C4-2B (cell line): Measurements from ENCODE around the gene ABCC2.
"Not testable (repeated sequence)": the region's sequence is repeated elsewhere in the genome, so short reads cannot be mapped to it uniquely, and the experiment has no call there.

Experiments
- H3K27ac ChIP-seq: fragments of 450-650 bp; 2 replicates; pipeline ENCODE4 v1.5.1; 2017
- ZFX ChIP-seq: fragments of 450-650 bp; IDR thresholded peaks from 2 replicates; pipeline ENCODE4 v1.6.1; 2017
- TF ChIP-seq, protein P1 (sequence below): fragments of 450-650 bp; conservative IDR thresholded peaks from 2 replicates; pipeline ENCODE4 v1.5.1; 2017; ENCODE audit warnings: mild to moderate bottlenecking

The ABCC2 gene

DNA sequence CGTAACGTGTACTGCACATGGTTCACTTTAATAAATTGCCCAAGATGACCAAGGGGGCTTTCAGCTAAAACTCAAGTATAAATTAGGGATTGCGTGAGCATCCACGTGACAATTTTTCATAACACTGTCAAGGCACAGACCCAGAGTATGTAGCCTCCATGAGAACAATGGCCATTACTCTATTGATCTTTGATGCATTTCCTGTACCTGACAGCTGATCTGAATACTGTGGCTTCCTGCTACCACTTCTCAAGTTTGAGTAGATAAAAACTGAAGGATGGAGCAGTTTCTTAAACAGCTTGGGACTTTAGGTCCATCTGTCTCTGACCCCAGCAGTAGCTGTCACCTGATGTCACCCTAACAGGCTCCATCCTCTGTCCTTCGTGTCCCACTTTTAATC is 98.9 kb downstream of the ABCC2 start:
- H3K27ac ChIP-seq: no peak overlapping the region
- TF ChIP-seq, protein P1, sequence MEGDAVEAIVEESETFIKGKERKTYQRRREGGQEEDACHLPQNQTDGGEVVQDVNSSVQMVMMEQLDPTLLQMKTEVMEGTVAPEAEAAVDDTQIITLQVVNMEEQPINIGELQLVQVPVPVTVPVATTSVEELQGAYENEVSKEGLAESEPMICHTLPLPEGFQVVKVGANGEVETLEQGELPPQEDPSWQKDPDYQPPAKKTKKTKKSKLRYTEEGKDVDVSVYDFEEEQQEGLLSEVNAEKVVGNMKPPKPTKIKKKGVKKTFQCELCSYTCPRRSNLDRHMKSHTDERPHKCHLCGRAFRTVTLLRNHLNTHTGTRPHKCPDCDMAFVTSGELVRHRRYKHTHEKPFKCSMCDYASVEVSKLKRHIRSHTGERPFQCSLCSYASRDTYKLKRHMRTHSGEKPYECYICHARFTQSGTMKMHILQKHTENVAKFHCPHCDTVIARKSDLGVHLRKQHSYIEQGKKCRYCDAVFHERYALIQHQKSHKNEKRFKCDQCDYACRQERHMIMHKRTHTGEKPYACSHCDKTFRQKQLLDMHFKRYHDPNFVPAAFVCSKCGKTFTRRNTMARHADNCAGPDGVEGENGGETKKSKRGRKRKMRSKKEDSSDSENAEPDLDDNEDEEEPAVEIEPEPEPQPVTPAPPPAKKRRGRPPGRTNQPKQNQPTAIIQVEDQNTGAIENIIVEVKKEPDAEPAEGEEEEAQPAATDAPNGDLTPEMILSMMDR: no peak
- no peak for TF ChIP-seq ZFX

DNA sequence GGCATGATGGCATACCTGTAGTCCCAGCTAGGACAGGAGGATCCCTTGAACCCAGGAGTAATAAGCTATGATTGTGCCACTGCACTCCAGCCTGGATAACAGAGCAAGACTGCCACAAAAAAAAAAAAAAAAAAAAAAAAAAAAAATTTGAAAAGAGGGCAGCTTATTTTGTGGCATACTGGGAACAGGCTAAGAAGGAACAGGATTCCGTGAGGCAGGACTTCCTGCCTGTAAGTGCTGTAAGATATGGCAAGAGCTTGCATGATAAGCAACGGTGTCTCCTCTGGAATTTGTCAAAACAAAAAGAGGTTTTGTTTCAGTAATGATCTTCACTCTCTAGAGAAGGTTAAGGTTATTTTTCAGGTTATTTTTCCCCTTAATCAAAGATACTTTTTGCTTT is 101.1 kb downstream of the ABCC2 start:
- H3K27ac ChIP-seq: no peak overlapping the region
- TF ChIP-seq, protein P1: no peak
- TF ChIP-seq ZFX: no peak

DNA sequence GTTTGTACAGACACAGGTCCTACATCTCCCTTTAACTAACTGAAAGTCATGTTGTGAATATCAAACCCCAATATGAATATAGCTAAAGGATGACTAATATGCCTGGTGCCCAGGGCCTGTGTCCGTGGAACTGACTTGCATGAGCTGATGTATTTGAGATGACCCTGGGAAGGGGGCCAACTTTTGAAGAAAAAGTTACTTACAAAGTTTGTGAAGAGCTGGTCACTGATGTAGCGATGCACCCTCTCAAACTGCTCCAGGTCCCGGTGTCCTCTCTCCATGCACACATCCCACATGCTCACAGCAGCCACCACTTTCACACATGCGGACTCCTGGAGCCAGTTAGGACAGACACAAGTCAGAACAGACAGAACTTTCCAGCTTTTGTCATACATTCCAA is 106.2 kb downstream of the ABCC2 start:
- TF ChIP-seq, protein P1: no peak
- no peak for TF ChIP-seq ZFX
- no peak overlapping the region for H3K27ac ChIP-seq

DNA sequence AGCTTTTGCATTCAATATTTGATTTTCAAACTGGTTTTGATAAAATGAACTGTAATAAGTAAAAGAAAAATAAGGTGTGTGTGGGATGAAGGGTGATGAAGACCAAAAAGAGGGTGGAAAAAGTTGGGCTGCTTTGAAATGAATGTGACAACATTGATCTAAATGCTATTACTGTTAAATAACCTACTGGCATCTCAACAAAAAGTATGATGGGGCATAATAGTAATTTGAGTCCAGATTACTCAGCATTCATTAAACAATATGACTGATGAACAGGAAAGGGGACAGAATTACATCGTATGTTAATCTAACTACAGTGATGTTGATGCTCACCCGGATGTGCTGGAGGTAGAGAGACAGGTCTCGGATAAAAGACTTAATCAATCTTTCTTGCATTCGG is 112.2 kb downstream of the ABCC2 start:
- no peak overlapping the region for H3K27ac ChIP-seq
- no peak for TF ChIP-seq ZFX
- TF ChIP-seq, protein P1: no peak

DNA sequence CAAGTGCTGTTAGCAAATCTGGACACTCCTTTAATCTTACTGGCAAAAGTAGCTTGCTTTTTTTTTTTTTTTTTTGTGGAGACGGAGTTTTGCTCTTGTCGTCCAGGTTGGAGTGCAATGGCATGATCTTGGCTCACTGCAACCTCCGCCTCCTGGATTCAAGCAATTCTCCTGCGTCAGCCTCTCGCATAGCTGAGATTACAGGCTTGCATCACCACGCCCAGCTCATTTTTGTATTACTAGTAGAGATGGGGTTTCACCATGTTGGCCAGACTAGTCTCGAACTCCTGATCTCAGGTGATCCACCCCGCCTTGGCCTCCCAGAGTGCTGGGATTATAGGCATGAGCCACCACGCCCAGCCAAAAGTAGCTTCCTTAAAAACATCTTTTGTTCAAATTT is 112.6 kb downstream of the ABCC2 start:
- H3K27ac ChIP-seq: not testable (repeated sequence)

DNA sequence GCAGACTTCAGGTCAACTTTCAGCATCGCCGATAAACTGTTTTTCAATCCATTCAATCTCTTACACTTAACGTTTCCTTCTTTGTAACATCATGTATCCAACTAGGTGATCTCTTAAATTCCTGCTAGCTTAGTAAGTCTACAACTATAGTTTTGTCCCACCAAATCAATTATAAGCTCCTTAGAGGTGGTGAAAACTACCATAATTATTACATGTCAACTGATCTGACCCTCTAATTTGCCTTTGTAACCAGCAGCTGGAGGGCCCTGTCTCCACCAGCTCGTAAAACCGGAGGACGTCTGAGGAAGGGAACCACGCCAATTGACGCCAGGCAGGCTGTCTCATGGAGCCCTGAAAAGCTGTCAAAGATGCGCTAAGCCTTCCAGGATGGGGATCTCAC is 113.4 kb downstream of the ABCC2 start:
- no peak overlapping the region for H3K27ac ChIP-seq
- TF ChIP-seq ZFX: no peak
- TF ChIP-seq, protein P1: no peak
